Stromal cell of bone marrow (primary cell): Measurements from ENCODE around the gene DLEC1.
"Not testable (repeated sequence)": the region's sequence is repeated elsewhere in the genome, so short reads cannot be mapped to it uniquely, and the experiment has no call there.

Source experiments
- DNase-seq: peaks from one replicate; pipeline ENCODE4 v3.0.0-alpha.2; 2012; ENCODE audit warnings: low read depth

DLEC1 gene

DNA sequence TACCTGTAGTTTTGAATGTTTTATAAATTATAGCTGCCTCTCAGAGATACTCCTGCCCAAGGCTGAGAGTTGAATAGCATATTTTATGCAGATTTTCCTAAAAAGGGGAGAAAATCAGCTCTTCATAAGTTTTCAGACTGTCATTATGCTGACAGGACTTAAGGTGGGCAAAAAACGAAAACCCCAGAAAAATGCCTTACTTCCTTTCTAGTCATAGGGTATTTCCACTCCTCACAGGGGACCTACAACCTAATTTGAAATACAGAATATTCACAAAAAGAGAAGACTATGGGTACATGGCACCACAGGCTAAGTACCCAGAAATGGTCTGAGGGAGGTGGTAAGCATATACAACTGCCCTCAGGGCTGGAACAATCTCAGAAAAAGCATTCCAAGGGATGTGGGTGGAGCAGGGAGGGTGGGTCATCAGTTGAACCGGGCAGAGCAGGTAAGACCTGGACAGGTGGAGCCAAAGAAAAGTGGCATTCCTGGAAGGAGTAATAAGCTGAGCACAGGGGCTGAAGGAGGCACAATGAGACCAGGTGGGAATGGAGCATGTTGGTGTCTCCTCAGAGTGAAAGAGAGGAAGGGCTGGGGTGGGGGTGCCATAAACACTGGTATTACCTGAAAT is 115.7 kb downstream of the DLEC1 start:
- no peak for DNase-seq

DNA sequence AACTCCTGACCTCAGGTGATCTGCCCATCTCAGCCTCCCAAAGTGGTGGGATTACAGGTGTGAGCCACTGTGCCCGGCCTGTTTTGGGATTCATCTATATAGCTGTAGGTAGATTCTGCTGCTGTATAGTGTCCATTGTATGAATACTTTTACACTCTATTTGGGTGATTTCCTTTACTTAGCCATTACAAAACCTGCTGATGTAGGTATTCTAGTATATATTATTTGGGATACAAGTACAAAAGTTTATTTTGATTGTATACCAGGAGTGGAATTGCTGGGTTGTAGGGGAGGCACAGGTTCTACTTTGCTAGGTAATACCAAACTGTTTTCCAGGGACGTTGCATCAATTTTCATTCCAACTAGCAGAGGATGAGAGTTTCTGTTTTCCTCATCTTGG is 116.8 kb downstream of the DLEC1 start:
- DNase-seq, result no peak

DNA sequence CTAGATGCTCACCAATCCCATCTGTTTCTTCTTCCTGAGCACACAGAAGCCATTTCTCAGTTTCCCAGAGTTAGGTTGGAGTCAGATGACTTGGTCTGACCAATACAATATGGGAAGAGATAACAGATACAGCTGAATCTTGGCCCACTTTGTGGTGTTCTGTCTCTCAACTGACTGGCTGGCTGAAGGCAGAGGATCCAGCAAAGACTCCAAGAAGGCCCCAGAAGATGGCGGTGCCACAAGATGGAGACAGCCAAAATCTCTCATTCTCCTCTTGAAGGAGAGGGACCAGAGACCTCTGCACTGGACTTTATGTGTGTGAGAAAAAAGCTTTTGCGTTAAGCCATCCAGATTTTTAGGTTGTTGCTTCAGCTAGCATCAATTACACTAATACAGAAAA is 118.1 kb downstream of the DLEC1 start:
- DNase-seq, result no peak

DNA sequence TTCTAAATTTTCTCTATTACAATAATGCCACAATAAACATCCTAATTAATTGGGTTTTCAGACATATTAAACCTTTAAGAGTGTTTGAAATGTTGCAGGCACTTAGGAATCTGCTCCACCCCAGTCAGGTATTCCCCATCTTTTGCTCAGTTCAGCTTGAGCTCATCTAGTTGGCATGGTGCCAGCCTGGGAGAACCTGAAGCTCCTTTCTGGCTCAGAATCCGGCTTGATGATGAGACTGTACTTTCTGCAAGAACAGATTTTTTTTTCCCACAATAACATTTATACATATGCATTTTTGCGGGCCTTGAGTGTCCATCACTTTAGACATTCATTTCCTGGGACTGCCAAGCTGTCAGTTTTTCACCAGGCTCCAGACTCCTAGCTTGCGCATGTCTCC is 118.6 kb downstream of the DLEC1 start:
- no peak for DNase-seq

- no peak for DNase-seq
Measured at GRCh38 chr3:38158472-38158871, 119.5 kb downstream of the DLEC1 start.

GRCh38 chr3:38160704-38161103 is 121.7 kb downstream of the DLEC1 start:
- not testable (repeated sequence) for DNase-seq

DNA sequence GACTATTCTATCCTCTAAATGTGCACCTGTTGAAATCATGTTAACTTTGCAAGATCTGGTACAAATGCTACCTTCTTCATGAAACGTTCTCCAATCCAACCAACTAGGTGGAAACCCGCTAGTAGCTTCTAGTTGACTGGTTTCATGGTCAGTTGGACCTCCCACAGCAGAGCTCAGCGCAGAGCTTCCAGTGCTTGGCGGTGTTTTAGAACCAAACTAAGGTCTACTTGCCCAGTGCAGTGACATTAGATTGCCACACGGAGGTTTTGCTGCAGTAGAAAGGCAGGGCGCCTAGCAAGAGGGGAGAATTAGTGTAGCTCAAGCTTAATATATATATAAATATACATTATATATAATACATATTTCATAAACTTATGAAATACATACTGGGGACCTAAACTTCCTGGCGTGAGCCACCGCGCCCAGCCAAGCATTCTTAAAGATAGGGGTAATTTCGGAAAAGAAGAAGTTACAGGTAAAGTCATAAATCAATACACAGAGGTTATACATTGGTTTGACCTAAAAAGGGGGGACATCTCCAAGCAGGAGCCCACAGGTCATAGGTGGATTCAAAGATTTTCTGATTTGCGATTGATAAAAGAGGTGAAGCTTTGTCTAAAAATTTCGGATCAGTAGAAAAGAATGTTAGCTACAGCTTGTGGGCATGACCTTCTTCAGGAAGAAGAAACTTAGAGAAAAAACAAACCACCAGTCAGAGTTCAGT is 124.3 kb downstream of the DLEC1 start:
- no peak for DNase-seq

DNA sequence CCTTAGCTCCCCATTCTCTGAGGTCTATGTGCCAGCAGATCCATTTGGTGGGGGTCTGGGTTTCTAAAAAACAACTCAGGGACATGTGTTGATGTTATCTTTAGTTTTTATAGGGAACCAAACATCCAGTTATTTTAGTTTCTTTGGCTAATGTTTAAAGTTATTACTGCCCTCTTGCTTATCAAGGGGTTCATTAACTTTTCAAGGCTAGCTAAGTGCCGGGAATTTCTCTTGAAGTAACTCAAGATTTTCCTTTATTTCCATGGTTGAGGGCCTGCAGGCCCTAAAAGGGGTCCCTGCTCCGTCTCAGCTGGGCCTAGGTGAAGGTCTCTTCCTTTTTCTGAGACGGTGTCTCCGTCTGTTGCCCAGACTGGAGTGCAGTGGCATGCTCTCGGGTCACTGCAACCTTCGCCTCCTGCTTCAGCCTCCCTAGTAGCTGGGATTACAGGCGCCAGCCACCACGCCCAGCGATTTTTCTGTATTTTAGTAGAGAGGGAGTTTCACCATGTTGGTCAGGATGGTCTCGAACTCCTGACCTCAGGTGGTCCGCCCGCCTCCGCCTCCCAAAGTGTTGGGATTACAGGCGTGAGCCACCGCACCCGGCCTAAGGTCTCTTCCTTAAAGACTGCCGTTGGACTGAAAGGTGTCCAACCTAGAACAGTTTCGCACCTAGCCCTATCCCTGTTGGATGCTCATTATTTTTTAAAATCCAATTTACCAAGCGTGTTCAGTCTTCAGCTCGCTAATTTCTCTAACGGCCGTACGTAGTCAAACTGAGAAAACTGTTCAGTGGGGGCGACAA is 125.0 kb downstream of the DLEC1 start:
- no peak for DNase-seq

GRCh38 chr3:38164643-38164951 is 125.6 kb downstream of the DLEC1 start:
- DNase-seq, result no peak

GRCh38 chr3:38164952-38165721 is 126.1 kb downstream of the DLEC1 start, which contains the start of gene OXSR1:
TSS of gene OXSR1 (plus strand) at chr3:38165537. CDS start at chr3:38165877, 340 bp downstream.
- peak; percentile 100 for DNase-seq

- DNase-seq, result peak; percentile 24
Measured at GRCh38 chr3:38165722-38166387, 126.8 kb downstream of the DLEC1 start.

DNA sequence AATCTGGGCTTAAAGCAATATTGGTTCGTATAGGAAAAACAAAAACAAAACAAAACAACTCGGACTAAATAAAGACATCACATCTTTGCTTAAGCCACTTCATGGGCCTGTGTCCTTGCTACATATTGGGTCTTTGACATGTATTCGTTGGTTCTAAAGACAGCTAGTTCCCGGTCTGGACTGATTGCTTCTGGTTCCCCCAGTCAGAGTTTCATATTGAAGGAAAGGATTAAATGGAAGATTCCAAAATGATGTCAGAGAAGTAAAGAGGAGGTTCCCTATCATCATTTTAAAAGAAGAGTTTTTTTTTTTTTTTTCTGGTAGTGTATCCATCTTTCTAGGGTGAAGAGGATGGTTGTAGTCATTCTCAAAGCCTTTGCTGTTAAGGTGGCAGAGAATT is 128.6 kb downstream of the DLEC1 start:
- DNase-seq, result no peak

DNA sequence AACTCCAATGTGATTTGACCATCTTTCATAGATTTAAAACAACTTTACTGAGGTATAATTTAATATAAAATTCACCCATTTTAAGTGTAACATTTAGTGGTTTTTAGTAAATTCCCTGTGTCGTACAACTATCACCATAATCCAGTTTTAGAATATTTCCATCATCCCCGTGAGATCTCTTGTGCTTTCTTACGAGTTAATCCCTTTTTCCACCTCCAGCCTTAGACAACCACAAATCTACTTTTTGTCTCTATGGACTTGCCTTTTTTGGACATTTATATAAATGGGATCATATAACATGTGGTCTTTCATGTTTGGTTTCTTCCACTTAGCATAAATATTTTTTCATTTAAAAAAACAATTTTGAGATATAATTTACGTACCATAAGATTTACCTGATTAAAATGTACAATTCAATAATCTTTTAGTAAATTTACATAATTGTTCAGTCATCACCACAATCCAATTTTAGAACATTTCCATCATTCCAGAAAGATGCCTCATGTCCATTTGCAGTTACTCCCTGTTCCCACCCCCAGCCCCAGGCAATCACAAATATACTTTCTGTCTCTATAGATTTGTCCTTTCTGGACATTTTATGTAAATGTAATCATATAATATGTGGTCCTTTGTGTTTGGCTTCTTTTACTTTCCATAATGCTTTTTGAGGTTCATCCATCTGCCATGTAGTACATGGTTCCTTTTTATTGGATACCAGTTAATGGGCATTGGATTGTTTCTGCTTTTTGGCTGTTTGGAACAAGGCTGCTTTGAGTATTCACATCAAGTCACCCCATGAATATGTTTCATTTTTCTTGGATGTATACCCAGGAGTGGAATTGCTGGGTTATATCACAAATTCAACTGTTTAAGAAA is 129.4 kb downstream of the DLEC1 start:
- DNase-seq, result peak; percentile 36

- no peak for DNase-seq
Measured at GRCh38 chr3:38169027-38169317, 130.0 kb downstream of the DLEC1 start.

DNA sequence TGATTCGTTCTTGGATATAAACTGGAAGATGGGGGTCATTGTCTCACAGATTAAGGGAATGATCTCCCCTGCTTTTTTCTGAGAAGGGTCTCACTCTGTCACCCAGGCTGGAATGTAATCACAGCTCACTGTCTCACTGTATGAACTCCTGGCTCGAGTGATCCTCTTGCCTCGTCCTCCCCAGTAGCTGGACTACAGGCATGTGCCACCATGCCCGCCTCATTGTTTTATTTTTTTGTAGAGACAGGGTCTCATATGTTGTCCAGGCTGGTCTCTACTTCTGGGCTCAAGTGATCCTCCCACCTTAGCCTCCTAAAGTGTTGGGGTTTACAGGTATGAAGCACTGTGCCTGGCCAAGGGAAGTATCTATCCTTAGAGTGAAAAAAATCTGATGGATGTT is 131.7 kb downstream of the DLEC1 start:
- DNase-seq, result no peak

- DNase-seq, result no peak
Measured at GRCh38 chr3:38171622-38172021, 132.6 kb downstream of the DLEC1 start.
